Measurements from ENCODE around the gene CERS1.
A peak's percentile ranks its signal among the peaks of the same experiment; 100 is the strongest.

CERS1 gene

GRCh38 chr19:18856385-18857126 lies 39.4 kb downstream of the CERS1 start:
- peak; percentile 78 for DNase-seq (ENCODE audit: low read depth)

DNA sequence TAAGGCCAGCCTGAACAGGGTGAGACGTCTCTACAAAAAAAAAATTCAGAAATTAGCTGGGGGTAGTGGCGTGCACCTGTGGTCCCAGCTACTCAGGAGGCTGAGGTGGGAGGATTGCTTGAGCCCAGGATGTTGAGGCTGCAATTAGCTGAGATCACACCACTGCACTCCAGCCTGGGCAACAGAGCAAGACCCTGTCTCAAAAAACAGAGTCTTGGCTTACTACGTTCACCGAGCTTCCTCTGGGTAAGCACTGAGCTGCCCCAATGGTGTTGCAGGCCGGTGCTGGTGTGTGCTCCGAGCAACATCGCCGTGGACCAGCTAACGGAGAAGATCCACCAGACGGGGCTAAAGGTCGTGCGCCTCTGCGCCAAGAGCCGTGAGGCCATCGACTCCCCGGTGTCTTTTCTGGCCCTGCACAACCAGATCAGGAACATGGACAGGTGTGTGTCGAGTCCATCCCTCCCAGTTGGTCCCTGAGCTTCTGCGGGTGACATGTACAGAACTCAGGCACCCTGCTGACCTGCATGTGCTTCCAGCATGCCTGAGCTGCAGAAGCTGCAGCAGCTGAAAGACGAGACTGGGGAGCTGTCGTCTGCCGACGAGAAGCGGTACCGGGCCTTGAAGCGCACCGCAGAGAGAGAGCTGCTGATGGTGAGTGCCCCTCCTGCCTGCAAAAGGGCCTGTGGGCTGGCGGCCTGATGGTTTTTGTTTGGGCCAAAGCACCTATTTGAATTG lies 40.1 kb downstream of the CERS1 start:
- DNase-seq (ENCODE audit: low read depth), result no peak

DNA sequence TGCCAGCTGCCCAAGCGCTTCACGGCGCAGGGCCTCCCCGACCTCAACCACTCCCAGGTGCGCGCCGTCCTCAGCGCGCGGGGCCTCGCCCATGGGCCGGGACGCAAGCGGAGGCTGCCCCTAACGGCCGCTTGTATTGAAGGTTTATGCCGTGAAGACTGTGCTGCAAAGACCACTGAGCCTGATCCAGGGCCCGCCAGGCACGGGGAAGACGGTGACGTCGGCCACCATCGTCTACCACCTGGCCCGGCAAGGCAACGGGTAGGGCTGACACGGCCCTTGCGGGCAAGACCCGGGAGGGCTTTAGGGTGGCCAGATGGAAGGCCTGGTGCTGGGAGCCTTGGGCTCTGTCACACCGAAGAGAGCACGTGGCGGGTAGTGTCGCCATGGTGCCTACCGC lies 41.0 kb downstream of the CERS1 start:
- DNase-seq (ENCODE audit: low read depth), result no peak

DNA sequence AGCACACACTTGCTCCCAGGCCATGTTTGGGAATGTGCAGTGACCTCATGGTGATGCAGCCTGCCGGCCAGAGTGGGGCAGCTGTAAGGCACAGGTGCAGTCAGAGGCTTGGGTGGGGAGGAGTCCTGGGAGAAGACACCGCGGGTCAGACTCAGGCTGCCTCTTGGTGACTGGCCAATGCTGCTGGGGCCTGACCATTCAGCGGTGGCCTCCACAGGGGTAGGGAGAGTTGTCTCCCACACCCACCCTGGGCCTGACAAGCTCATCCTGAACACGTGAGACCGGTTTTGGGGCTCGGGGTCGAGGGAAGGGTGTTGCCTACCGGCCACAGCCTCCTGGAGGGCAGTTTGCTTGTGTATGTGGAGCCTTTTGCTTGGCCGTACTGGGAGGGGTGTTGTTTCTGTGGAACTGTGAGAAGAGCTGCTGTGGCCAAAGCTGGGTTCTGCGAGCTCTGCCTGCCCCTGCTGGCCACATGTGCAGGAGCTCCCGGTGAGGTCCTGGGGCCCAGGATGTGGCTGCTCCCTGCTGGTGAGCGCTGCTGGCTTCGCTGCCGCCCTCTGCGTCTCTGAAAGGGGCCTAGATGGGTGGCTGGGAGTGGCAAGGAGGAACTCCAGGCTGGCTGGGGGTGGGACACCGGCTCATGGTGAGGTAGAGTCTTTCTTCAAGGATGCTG lies 42.1 kb downstream of the CERS1 start:
- no peak for DNase-seq (ENCODE audit: low read depth)

GRCh38 chr19:18852648-18853047 lies 43.3 kb downstream of the CERS1 start:
- DNase-seq (ENCODE audit: low read depth), result no peak

DNA sequence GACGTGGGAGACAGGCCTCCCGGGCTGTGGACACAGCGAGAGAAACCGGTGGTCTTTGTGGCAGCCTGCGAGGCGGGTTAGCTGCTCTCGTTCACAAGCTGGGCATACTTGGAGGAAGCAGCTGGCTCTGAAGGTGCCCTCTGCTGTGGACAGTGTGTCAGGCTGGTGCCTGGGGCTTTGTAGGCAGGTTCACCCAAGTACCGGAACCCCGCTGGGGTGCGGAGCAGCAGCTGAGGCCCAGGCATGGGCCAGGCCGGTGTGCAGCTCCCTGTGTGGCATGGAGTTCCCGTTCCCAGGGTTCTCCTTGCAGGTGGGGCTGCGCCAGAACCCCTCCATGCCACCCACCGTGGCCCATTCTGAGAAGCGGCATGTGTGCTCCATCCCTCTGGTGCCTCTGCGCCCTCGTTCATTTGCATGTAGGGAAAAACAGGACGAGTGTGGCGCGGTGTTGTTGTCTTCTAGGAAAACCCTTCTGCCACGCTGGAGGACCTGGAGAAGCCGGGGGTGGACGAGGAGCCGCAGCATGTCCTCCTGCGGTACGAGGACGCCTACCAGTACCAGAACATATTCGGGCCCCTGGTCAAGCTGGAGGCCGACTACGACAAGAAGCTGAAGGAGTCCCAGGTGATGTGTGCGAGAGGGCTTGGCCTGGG lies 44.2 kb downstream of the CERS1 start:
- no peak for DNase-seq (ENCODE audit: low read depth)

DNA sequence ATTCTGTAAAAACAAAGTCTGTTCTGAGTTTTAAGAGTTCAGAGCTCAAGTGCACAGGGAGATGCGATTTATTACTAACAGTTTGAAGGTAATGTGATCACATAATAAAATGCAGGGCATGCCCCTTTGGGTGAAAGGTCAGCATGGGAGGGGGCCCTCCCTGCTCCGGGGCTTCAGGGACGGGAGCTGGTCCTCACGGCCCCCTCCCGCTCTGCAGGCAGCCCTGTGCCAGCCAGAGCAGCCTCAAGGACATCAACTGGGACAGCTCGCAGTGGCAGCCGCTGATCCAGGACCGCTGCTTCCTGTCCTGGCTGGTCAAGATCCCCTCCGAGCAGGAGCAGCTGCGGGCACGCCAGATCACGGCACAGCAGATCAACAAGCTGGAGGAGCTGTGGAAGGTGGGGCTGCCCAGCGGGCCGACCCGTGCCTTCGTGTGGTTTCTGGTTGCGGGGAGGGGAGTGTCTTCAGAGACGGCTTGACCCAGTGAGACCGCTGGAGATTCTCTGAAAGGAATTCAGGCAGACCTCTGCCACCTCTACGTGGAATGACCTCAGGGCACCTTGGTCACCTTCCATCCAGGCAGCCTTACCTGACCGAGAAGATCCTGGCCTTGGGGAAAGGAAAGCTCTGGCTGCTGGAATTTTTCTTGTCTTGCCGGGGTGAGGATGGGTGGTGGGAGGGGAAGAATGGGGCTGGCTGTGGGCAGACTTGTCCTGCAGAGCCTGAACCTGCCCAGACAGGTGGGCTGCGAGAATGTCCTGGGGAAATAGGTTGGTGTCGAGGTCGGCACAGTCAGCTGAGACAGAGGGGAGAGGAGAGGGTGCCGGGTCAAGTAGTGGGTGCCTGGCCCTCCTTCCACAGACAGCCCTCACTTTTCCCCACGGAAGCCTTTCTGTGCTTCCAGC lies 45.2 kb downstream of the CERS1 start:
- DNase-seq (ENCODE audit: low read depth), result no peak

DNA sequence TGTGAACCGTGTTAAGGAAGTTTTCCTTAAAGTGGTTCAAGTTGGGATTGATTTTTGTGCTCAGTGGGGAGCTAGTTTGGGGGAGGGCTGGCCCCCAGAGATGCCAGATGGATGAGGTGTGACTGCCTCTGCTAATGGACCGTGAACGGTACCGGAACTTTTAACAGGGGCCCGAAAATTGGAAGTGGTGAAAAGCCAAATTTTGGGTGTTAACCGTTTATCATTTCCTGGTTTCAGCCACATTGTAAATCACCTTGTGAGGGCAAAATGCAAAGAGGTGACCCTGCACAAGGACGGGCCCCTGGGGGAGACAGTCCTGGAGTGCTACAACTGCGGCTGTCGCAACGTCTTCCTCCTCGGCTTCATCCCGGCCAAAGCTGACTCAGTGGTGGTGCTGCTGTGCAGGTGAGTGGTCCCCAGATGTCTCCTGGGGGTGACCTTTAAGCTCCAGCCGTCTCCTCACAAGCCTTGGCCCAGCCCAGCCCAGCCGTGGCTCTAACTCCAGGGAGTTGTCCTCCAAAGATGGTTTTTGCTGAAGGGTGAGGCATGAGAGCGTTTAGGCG lies 46.0 kb downstream of the CERS1 start:
- DNase-seq (ENCODE audit: low read depth), result no peak

DNA sequence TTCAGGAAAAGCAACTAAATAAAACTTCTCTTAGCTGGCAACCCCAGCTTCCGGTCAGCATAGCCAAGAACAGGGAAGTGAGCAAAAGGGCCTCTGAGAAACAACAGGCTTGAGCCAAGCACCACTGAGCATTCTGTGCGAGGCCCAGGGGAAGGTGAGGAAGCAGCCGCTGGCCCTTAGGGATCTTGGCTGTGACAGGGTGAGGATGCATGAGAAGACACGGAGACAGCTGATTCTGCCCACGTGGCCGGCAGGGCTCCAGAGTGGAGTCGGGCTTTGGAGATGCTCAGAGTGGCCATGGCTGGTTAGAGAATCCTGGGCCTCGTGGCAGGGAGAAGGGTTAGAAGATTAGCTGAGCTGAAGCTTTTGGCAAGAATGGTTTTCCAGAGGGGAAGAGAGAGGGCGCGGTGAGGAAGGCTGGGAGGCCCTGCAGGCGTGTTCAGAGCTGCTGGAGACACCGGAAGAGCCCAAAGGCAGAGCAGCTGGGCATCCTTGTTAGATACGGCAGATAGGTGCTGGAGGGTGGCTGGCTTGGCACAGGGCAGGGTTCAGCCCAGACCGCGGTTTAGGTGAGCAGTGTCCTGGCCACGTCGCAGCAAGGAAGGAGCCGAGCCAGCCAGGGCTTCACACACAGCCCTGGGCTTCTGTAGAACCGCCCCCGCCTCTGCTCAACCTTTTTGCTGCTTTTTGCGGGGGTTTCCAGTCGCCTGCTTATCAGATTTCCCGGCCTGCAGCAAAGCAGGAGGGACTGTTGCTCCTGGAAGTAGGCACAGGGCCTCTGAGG lies 46.9 kb downstream of the CERS1 start:
- peak; percentile 83 for DNase-seq (ENCODE audit: low read depth)

DNA sequence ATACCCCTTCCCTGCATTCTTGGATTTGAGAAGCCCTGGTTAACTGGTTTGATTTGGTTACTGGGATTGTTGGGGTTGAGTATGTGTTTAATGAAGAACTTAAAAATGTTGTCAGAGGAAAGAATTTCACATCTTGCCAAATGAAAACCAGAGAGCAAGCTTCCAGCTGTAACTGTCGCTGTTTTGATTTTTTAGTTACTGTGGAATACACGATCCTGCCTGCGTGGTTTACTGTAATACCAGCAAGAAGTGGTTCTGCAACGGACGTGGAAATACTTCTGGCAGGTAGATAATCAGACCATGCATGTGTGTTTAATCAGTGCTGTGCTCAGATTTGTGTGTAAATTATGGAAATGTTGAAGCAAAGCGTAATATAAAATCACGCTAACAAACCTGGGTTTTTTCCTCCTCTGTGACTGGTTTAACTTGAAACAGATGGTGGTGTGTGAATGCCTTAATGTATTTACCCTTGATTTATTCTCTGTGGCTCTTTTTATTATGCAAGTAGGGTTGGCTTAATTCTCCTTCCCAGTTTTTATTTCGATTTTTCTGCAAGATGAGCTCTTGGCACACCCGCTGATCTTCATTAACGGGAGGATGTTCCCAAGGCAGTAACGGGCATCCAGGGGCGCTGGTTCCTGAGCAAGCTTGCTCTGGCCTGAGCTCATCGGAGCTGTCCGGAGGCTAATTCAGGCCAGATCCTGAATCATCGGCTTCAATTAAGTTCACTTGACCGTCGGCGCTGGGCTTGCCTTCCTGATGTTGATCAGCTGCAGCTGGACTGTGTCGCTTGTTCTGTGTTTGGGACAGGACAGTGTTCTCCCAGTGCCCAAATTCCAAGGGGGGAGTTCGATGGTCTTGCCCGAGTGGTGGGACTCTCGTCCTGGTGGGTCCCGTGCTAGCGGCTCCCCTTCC lies 48.2 kb downstream of the CERS1 start:
- DNase-seq (ENCODE audit: low read depth), result peak; percentile 97

- peak; percentile 80 for DNase-seq (ENCODE audit: low read depth)
Observed at GRCh38 chr19:18846862-18847548, 49.0 kb downstream of the CERS1 start.

- DNase-seq (ENCODE audit: low read depth), result no peak
Observed at GRCh38 chr19:18845961-18846360, 50.0 kb downstream of the CERS1 start.

DNA sequence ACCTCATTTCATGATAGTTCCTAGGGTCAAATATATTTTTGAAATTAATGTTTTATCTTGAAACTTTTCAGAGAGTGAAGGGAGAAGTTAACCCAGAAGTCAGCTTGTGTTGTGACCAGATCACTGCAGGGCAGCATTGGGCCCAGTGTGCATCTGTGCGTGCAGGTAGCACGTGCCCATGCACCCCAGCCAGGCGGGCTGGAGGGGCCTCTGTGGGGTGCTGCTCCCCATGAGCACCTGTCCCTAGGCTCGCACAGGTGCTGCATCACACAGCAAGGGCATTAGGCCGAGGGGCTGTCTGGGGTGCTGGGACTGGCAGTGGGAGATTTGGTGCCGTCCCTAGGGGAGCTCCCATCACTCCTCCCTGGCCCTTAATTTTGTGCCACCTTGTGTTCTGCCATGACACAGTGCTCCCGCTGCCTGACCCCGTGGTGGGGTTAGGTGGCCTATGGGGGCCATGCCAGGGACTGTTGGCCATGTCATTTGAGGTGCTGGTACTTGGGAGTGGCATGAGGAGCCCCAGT lies 51.1 kb downstream of the CERS1 start:
- no peak for DNase-seq (ENCODE audit: low read depth)

GRCh38 chr19:18843960-18844359 lies 52.0 kb downstream of the CERS1 start:
- DNase-seq (ENCODE audit: low read depth), result no peak

GRCh38 chr19:18842166-18842565 lies 53.8 kb downstream of the CERS1 start:
- DNase-seq (ENCODE audit: low read depth), result no peak

DNA sequence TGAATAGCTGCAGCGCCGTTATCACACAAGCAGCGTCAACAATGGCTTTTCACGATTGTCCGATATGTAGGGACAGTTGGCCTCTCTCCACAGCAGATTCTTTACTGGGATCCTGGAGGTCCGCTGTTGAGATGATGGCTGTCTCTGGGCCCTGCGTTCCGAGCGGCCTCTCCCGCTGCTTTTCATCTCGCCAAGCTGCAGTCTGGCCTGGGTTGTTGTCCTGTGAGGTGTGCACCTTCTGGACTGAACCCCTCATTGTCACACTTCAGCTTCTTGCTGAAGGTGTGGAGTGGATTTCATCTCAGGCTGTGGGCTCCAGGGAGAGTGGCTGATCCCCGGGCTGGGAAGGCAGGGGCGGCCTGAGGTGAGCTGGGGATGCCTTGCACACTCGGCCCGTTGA lies 54.6 kb downstream of the CERS1 start:
- no peak for DNase-seq (ENCODE audit: low read depth)

DNA sequence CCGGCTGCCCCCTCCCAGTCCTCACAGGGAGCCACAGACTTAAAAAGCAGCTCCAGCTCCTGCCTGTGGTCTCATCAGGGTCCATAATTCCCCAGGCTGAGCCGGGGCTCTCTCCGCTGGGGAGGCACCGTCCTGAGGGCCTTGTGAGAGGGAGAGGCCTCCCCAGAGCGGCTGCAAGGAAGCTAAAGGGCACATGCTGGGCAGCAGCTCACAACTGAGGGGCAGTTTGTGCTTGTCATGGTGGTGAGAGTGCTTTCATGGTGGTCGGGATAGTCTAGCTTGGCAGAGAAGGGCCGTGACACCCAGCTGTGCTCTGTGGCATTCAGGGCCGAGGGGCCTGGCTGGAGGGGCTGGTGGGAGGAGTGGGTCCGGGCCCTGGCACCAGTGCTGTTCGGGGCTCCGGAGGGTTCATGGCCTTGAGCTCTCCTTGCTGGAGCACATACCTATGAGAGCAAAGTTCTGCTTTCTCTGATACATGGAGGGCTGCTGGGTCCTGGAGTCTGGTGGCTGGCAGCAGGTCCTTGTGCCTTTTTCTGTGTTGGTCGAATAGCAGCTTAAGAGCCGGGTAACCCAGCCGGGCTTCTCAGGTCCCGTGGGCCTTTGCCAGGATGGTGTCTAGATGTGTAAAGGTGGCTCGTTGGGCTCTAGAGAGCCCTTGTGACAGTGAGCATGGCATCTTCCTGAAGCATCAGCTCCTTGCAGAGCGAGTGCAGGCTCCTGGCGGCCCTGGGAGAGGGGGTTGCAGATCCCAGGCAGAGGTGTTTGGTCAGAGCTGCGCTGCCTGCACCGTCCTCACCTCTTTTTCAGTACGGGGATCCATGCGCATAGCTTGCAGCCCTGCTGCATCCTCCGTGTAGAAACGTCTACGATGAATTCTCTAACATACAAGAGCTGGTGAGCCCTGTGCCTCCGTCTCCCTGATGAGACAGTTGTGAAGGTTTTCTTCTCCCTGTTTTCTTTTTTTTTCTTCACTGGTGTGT lies 55.4 kb downstream of the CERS1 start:
- no peak for DNase-seq (ENCODE audit: low read depth)

Measured in fibroblast of gingiva (primary cell).